Measurements from ENCODE around the gene BUB1B. TPM values are rescaled to one million over a fixed set of nuclear protein-coding genes. Genes with fewer than 3 reads are reported as not detected.

The BUB1B gene
- total and polyA plus RNA-seq, 9 of the 15 experiments (the other 6 are each of a cell fraction or from before 2014, with no cell fraction given): 28.7 to 113 (median 82.2) TPM

GRCh38 chr15:40229956-40230355 lies 69.1 kb downstream of the BUB1B start:
- Histone ChIP-seq H3K79me2 (ENCODE audit: control insufficient read depth, insufficient read depth, low read length) (no peaks in the 10 kb centered on the region), H4K20me1 (replicated peaks; ENCODE audit: control insufficient read depth, insufficient read depth, low read length) (0 out of 2 replicates have a peak, but pooled peaks cover under 1% of the 10 kb centered on the region), H3K4me3 (no peak overlapping the region), H3K9ac (ENCODE audit: insufficient read depth in 1 of 2, low read depth in 2 of 2, low read length in 2 of 2) (no peak overlapping the region), H3K9me1 (ENCODE audit: control insufficient read depth, insufficient read depth, low read length) (no peaks in the 10 kb centered on the region), H3K4me2 (ENCODE audit: insufficient read depth, low read length) (no peak overlapping the region), H2AFZ (ENCODE audit: low read depth, low read length) (no peak overlapping the region), H3K27me3 (ENCODE audit: control insufficient read depth in 2 of 2, insufficient read depth in 2 of 2, low read length in 2 of 2) (no peaks in the 10 kb centered on the region), H3K4me1 (replicated peaks in 1 of 2; ENCODE audit: control insufficient read depth in 2 of 2, insufficient read depth in 2 of 2, low read length in 2 of 2) (peaks cover 8 to 15% of the 10 kb centered on the region in 2 experiments), H3K36me3 (ENCODE audit: control insufficient read depth, insufficient read depth, low read length) (peaks cover 48% of the 10 kb centered on the region; the same call in 2 of the 3 replicates), H3K27ac (ENCODE audit: extremely low read depth, low read depth, low read length) (no peak overlapping the region), H3K9me3 (replicated peaks; ENCODE audit: control insufficient read depth, insufficient read depth, low read depth, low read length) (no peaks in the 10 kb centered on the region)
- TF ChIP-seq CBFA2T2 (conservative IDR thresholded peaks at IDR 0.05) (no peak), MITF (IDR thresholded peaks at IDR 0.05) (no peak)
- ChIA-PET POLR2A (interaction anchor here (1.3 kb wide), 1 partner anchor 14 kb away, joined by 4 read pairs; no protein-coding TSS in a partner anchor), CTCF (ENCODE audit: low intra/inter-chr PET ratio) (no interaction called here)
- WGBS (ENCODE audit: insufficient coverage, low coverage, missing lambda C conversion rate): 87% methylated on average over 1 of the region's 1 CpG
- in situ Hi-C loops (cut with MboI): no loop called here
- BruUV-seq (replicated peaks): no TSS peak
- DNase-seq (ENCODE audit: extremely low read depth in 1 of 4, low spot score in 3 of 4) (no peak), ATAC-seq (no peak), FAIRE-seq (no peak)
- intact Hi-C loops (cut with micrococcal nuclease): loop anchor here (5.0 kb wide), 1 partner anchor 42 kb away; no protein-coding TSS in a partner anchor

GRCh38 chr15:40232625-40233070 lies 71.8 kb downstream of the BUB1B start:
- CTCF ChIA-PET (ENCODE audit: low intra/inter-chr PET ratio): no interaction called here
- POLR2A ChIA-PET: interaction anchor here (0.8 to 1.2 kb wide), 5 partner anchors 9 to 31 kb away, joined by 3 to 6 read pairs (median 4); no protein-coding TSS in a partner anchor
- FAIRE-seq (no peak), DNase-seq (ENCODE audit: extremely low read depth in 1 of 4, low spot score in 3 of 4) (no peak), ATAC-seq (no peak)
- Histone ChIP-seq H3K4me2 (ENCODE audit: insufficient read depth, low read length) (no peak overlapping the region), H3K4me1 (replicated peaks in 1 of 2; ENCODE audit: control insufficient read depth in 2 of 2, insufficient read depth in 2 of 2, low read length in 2 of 2) (peaks cover 9 to 17% of the 10 kb centered on the region in 2 experiments), H3K9me1 (ENCODE audit: control insufficient read depth, insufficient read depth, low read length) (no peaks in the 10 kb centered on the region), H3K79me2 (ENCODE audit: control insufficient read depth, insufficient read depth, low read length) (no peaks in the 10 kb centered on the region), H3K27ac (ENCODE audit: extremely low read depth, low read depth, low read length) (no peak overlapping the region), H3K9me3 (replicated peaks; ENCODE audit: control insufficient read depth, insufficient read depth, low read depth, low read length) (no peaks in the 10 kb centered on the region), H2AFZ (ENCODE audit: low read depth, low read length) (no peak overlapping the region), H4K20me1 (replicated peaks; ENCODE audit: control insufficient read depth, insufficient read depth, low read length) (0 out of 2 replicates have a peak, but pooled peaks cover 3% of the 10 kb centered on the region), H3K27me3 (ENCODE audit: control insufficient read depth in 2 of 2, insufficient read depth in 2 of 2, low read length in 2 of 2) (no peaks in the 10 kb centered on the region), H3K9ac (ENCODE audit: insufficient read depth in 1 of 2, low read depth in 2 of 2, low read length in 2 of 2) (peak overlapping the region in 1 of 2 experiments; percentile 84; a peak in 2 of 4 replicates), H3K4me3 (no peak overlapping the region), H3K36me3 (ENCODE audit: control insufficient read depth, insufficient read depth, low read length) (peaks cover 33% of the 10 kb centered on the region; the same call in 1 of the 3 replicates)
- intact Hi-C loops (cut with micrococcal nuclease) (loop anchor here (5.0 kb wide), 1 partner anchor 40 kb away; no protein-coding TSS in a partner anchor), in situ Hi-C loops (cut with MboI) (no loop called here)
- TF ChIP-seq ZFX (CRISPR knock-in tag; IDR thresholded peaks at IDR 0.05) (peak; percentile 39), ELF1 (tag; IDR thresholded peaks at IDR 0.05) (peak; percentile 72), SRSF3 (IDR thresholded peaks at IDR 0.05; ENCODE audit: insufficient read depth, low read length) (no peak), KDM1A (IDR thresholded peaks at IDR 0.05) (no peak), ELF2 (CRISPR knock-in tag; IDR thresholded peaks at IDR 0.05) (0 out of 2 replicates have a peak, but pooled peaks have one; percentile 41), SPI1 (IDR thresholded peaks at IDR 0.05; ENCODE audit: borderline replicate concordance, low read depth, low read length) (peak; percentile 74; the same call in 1 of the 2 replicates), ATF3 (IDR thresholded peaks at IDR 0.05) (no peak), ATF3 (CRISPR knock-in tag; conservative IDR thresholded peaks at IDR 0.05) (no peak), CTBP1 (IDR thresholded peaks at IDR 0.05; ENCODE audit: borderline replicate concordance) (peak; percentile 26; the same call in 1 of the 2 replicates)
- BruUV-seq (replicated peaks): no TSS peak
- WGBS (ENCODE audit: insufficient coverage, low coverage, missing lambda C conversion rate): 54% methylated on average over 7 of the region's 7 CpGs

All from K562 (cell line).